HEK293 (cell line): ENCODE measurements around the gene H2BK1.
A peak's percentile ranks its signal among the peaks of the same experiment; 100 is the strongest.

Source experiments
- CTCF ChIA-PET: fragments of 350-600 bp; formaldehyde crosslinking; extraction: SDS; loops from one replicate; lab custom pipeline; 2021; ENCODE audit warnings: antibody characterized with exemption; lab: Yijun Ruan, JAX
- POLR2A ChIA-PET: fragments of 300-600 bp; formaldehyde crosslinking; extraction: SDS; loops from one replicate; lab custom pipeline; 2020; ENCODE audit warnings: antibody characterized with exemption, inconsistent platforms; lab: Yijun Ruan, JAX
- H3K27ac ChIP-seq: fragments of 200-500 bp; sonication (Bioruptor generic); 2 replicates; pipeline ENCODE4 v1.5.1; 2014; ENCODE audit warnings: low read depth, low read length, control low read depth, inconsistent platforms; ENCODE audit errors: extremely low read depth
- H3K36me3 ChIP-seq, 2 experiments: fragments of 200-500 bp in 1 of 2; sonication (Bioruptor generic) in 1 of 2; 1 replicate in 1 of 2; 2 replicates in 1 of 2; pipeline ENCODE4 v1.5.1; 2014 to 2017; ENCODE audit warnings: inconsistent platforms in 2 of 2, low read length in 2 of 2; ENCODE audit not compliant: control insufficient read depth in 2 of 2, insufficient read depth in 1 of 2
- H3K4me1 ChIP-seq: fragments of 200-500 bp; sonication (Bioruptor generic); 2 replicates; pipeline ENCODE4 v1.5.1; 2014; ENCODE audit warnings: mild to moderate bottlenecking, low read length, inconsistent platforms; ENCODE audit not compliant: control insufficient read depth, insufficient read depth
- H3K4me3 ChIP-seq: 2 replicates; pipeline ENCODE4 v1.5.1; 2011; ENCODE audit warnings: low read depth, mild to moderate bottlenecking, control low read depth, low read length, moderate library complexity
- H3K9me3 ChIP-seq: fragments of 200-500 bp; sonication (Bioruptor generic); 2 replicates; pipeline ENCODE4 v1.5.1; 2014; ENCODE audit warnings: low read depth, low read length, inconsistent platforms; ENCODE audit not compliant: control insufficient read depth, insufficient read depth
- ATF2 ChIP-seq: fragments of 450-650 bp; formaldehyde crosslinking; IDR thresholded peaks from 2 replicates; pipeline ENCODE4 v1.5.1; 2016; ENCODE audit warnings: missing biosample characterization, missing genetic modification characterization, low read depth
- HIC1 ChIP-seq: fragments of 450-650 bp; formaldehyde crosslinking; IDR thresholded peaks from 2 replicates; pipeline ENCODE4 v1.5.1; 2016; ENCODE audit warnings: missing biosample characterization, missing genetic modification characterization
- HOXD13 ChIP-seq: sonication (generic); formaldehyde crosslinking; IDR thresholded peaks from 2 replicates; pipeline ENCODE4 v1.8.0; 2022; ENCODE audit warnings: missing genetic modification reagents, borderline replicate concordance
- IKZF3 ChIP-seq: fragments of 450-650 bp; IDR thresholded peaks from 2 replicates; pipeline ENCODE4 v1.5.0; 2018; ENCODE audit warnings: missing biosample characterization, mild to moderate bottlenecking, missing genetic modification characterization, moderate library complexity
- KLF16 ChIP-seq: fragments of 450-650 bp; formaldehyde crosslinking; IDR thresholded peaks from 2 replicates; pipeline ENCODE4 v1.5.1; 2017; ENCODE audit warnings: missing biosample characterization, missing genetic modification characterization
- KLF7 ChIP-seq: fragments of 450-650 bp; formaldehyde crosslinking; IDR thresholded peaks from 2 replicates; pipeline ENCODE4 v1.5.1; 2016; ENCODE audit warnings: missing biosample characterization, missing genetic modification characterization, borderline replicate concordance
- OSR2 ChIP-seq: fragments of 450-650 bp; formaldehyde crosslinking; IDR thresholded peaks from 2 replicates; pipeline ENCODE4 v1.5.1; 2016; ENCODE audit warnings: missing biosample characterization, missing genetic modification characterization
- RBAK ChIP-seq: fragments of 450-650 bp; formaldehyde crosslinking; IDR thresholded peaks from 2 replicates; pipeline ENCODE4 v1.5.1; 2016; ENCODE audit warnings: missing biosample characterization, missing genetic modification characterization
- REST ChIP-seq: fragments of 450-650 bp; formaldehyde crosslinking; IDR thresholded peaks from 2 replicates; pipeline ENCODE4 v1.5.1; 2016; ENCODE audit warnings: missing biosample characterization, missing genetic modification characterization
- SCRT1 ChIP-seq: fragments of 450-650 bp; formaldehyde crosslinking; IDR thresholded peaks from 2 replicates; pipeline ENCODE4 v1.5.1; 2016; ENCODE audit warnings: missing biosample characterization, missing genetic modification characterization, borderline replicate concordance
- SCRT2 ChIP-seq: fragments of 450-650 bp; formaldehyde crosslinking; IDR thresholded peaks from 2 replicates; pipeline ENCODE4 v1.5.1; 2016; ENCODE audit warnings: missing biosample characterization, missing genetic modification characterization
- ZNF157 ChIP-seq: fragments of 450-650 bp; formaldehyde crosslinking; IDR thresholded peaks from 2 replicates; pipeline ENCODE4 v1.5.1; 2016; ENCODE audit warnings: missing biosample characterization, missing genetic modification characterization
- ZNF248 ChIP-seq: fragments of 450-650 bp; formaldehyde crosslinking; IDR thresholded peaks from 2 replicates; pipeline ENCODE4 v1.5.1; 2017; ENCODE audit warnings: missing biosample characterization, missing genetic modification characterization
- ZNF266 ChIP-seq: fragments of 450-650 bp; formaldehyde crosslinking; IDR thresholded peaks from 2 replicates; pipeline ENCODE4 v1.5.1; 2016; ENCODE audit warnings: missing biosample characterization, missing genetic modification characterization, low read depth
- ZNF302 ChIP-seq: fragments of 450-650 bp; formaldehyde crosslinking; IDR thresholded peaks from 2 replicates; pipeline ENCODE4 v1.5.1; 2016; ENCODE audit warnings: missing biosample characterization, missing genetic modification characterization, low read depth
- ZNF391 ChIP-seq: fragments of 450-650 bp; formaldehyde crosslinking; IDR thresholded peaks from 2 replicates; pipeline ENCODE4 v1.5.1; 2016; ENCODE audit warnings: low read depth, missing biosample characterization, missing genetic modification characterization, borderline replicate concordance
- ZNF404 ChIP-seq: fragments of 450-650 bp; formaldehyde crosslinking; IDR thresholded peaks from 2 replicates; pipeline ENCODE4 v1.5.1; 2017; ENCODE audit warnings: missing biosample characterization, missing genetic modification characterization
- ZNF544 ChIP-seq: fragments of 450-650 bp; formaldehyde crosslinking; IDR thresholded peaks from 2 replicates; pipeline ENCODE4 v1.5.0; 2017; ENCODE audit warnings: missing biosample characterization, missing genetic modification characterization
- ZNF629 ChIP-seq: fragments of 450-650 bp; formaldehyde crosslinking; IDR thresholded peaks from 2 replicates; pipeline ENCODE4 v1.5.1; 2017; ENCODE audit warnings: missing biosample characterization, missing genetic modification characterization
- ZNF645 ChIP-seq: fragments of 450-650 bp; formaldehyde crosslinking; IDR thresholded peaks from 2 replicates; pipeline ENCODE4; 2016; ENCODE audit warnings: missing biosample characterization, missing genetic modification characterization
- ZNF658 ChIP-seq: fragments of 450-650 bp; formaldehyde crosslinking; IDR thresholded peaks from 2 replicates; pipeline ENCODE4; 2016; ENCODE audit warnings: missing biosample characterization, missing genetic modification characterization
- ZNF660 ChIP-seq: fragments of 450-650 bp; IDR thresholded peaks from 2 replicates; pipeline ENCODE4 v1.5.1; 2018; ENCODE audit warnings: missing biosample characterization, mild to moderate bottlenecking, missing genetic modification characterization
- ZNF785 ChIP-seq: fragments of 450-650 bp; formaldehyde crosslinking; IDR thresholded peaks from 2 replicates; pipeline ENCODE4 v1.5.1; 2016; ENCODE audit warnings: missing biosample characterization, missing genetic modification characterization
- ZNF843 ChIP-seq: fragments of 450-650 bp; formaldehyde crosslinking; IDR thresholded peaks from 2 replicates; pipeline ENCODE4 v1.5.1; 2016; ENCODE audit warnings: missing biosample characterization, missing genetic modification characterization
- ZSCAN23 ChIP-seq: fragments of 450-650 bp; formaldehyde crosslinking; IDR thresholded peaks from 2 replicates; pipeline ENCODE4 v1.5.1; 2016; ENCODE audit warnings: missing biosample characterization, missing genetic modification characterization
- ZSCAN30 ChIP-seq: fragments of 450-650 bp; IDR thresholded peaks from 2 replicates; pipeline ENCODE4 v1.5.1; 2018; ENCODE audit warnings: missing biosample characterization, mild to moderate bottlenecking, missing genetic modification characterization, moderate library complexity

Gene H2BK1

GRCh38 chr7:151194188-151194587 is 16.1 kb downstream of the H2BK1 start (continued):
- no peak for TF ChIP-seq REST
- TF ChIP-seq RBAK = no peak
- no peak for TF ChIP-seq ZNF391
- TF ChIP-seq ZNF658 (tag by site-specific recombination) = no peak
- TF ChIP-seq ZNF629 (tag by site-specific recombination) = no peak
- no peak for TF ChIP-seq ZNF785 (tag by site-specific recombination)
- no peak for TF ChIP-seq ZNF660 (tag by site-specific recombination)
- no peak for TF ChIP-seq ZNF544

GRCh38 chr7:151193203-151193978 is 16.9 kb downstream of the H2BK1 start:
- POLR2A ChIA-PET = interaction anchor here (0.7 kb wide), 1 partner anchor 56 kb away, joined by 4 read pairs; no protein-coding TSS in a partner anchor
- no peak for TF ChIP-seq HOXD13 (CRISPR knock-in tag)
- TF ChIP-seq SCRT2 (tag by site-specific recombination) = peak; percentile 88
- peak; percentile 81 for TF ChIP-seq SCRT1 (tag by site-specific recombination)
- no peak for TF ChIP-seq ZNF266 (tag by site-specific recombination)
- CTCF ChIA-PET = interaction anchor here (1.3 kb wide), 1 partner anchor 231 kb away, joined by 4 read pairs; no protein-coding TSS in a partner anchor

GRCh38 chr7:151192002-151192539 is 18.2 kb downstream of the H2BK1 start:
- no peaks in the 10 kb centered on the region for H3K9me3 ChIP-seq
- POLR2A ChIA-PET = no interaction called here
- no peak overlapping the region for H3K27ac ChIP-seq
- no peaks in the 10 kb centered on the region for H3K4me1 ChIP-seq
- CTCF ChIA-PET = no interaction called here
- no peaks in the 10 kb centered on the region for H3K36me3 ChIP-seq
- H3K4me3 ChIP-seq = no peak overlapping the region
- TF ChIP-seq ZNF302 (tag by site-specific recombination) = no peak
- TF ChIP-seq ZSCAN30 (tag by site-specific recombination) = no peak
- TF ChIP-seq ZNF404 = no peak
- TF ChIP-seq KLF7 (tag by site-specific recombination) = no peak
- no peak for TF ChIP-seq HIC1
- no peak for TF ChIP-seq OSR2 (tag by site-specific recombination)
- TF ChIP-seq ZNF645 (tag by site-specific recombination) = no peak
- no peak for TF ChIP-seq ZNF843 (tag by site-specific recombination)
- no peak for TF ChIP-seq ZNF660 (tag by site-specific recombination)
- no peak for TF ChIP-seq IKZF3 (tag by site-specific recombination)
- TF ChIP-seq ATF2 (tag by site-specific recombination) = no peak
- no peak for TF ChIP-seq ZNF544
- no peak for TF ChIP-seq KLF16
- no peak for TF ChIP-seq ZNF157 (tag by site-specific recombination)
- no peak for TF ChIP-seq ZNF248 (tag by site-specific recombination)
- no peak for TF ChIP-seq ZSCAN23

More at GRCh38 chr7:151193203-151193978, 16.9 kb downstream of the H2BK1 start:
- H3K4me3 ChIP-seq = no peak overlapping the region
- H3K4me1 ChIP-seq = no peaks in the 10 kb centered on the region
- no peaks in the 10 kb centered on the region for H3K36me3 ChIP-seq
- no peak overlapping the region for H3K27ac ChIP-seq
- H3K9me3 ChIP-seq = no peaks in the 10 kb centered on the region
